Measurements from ENCODE around the gene ANKFN1.

ANKFN1 gene, protein sequence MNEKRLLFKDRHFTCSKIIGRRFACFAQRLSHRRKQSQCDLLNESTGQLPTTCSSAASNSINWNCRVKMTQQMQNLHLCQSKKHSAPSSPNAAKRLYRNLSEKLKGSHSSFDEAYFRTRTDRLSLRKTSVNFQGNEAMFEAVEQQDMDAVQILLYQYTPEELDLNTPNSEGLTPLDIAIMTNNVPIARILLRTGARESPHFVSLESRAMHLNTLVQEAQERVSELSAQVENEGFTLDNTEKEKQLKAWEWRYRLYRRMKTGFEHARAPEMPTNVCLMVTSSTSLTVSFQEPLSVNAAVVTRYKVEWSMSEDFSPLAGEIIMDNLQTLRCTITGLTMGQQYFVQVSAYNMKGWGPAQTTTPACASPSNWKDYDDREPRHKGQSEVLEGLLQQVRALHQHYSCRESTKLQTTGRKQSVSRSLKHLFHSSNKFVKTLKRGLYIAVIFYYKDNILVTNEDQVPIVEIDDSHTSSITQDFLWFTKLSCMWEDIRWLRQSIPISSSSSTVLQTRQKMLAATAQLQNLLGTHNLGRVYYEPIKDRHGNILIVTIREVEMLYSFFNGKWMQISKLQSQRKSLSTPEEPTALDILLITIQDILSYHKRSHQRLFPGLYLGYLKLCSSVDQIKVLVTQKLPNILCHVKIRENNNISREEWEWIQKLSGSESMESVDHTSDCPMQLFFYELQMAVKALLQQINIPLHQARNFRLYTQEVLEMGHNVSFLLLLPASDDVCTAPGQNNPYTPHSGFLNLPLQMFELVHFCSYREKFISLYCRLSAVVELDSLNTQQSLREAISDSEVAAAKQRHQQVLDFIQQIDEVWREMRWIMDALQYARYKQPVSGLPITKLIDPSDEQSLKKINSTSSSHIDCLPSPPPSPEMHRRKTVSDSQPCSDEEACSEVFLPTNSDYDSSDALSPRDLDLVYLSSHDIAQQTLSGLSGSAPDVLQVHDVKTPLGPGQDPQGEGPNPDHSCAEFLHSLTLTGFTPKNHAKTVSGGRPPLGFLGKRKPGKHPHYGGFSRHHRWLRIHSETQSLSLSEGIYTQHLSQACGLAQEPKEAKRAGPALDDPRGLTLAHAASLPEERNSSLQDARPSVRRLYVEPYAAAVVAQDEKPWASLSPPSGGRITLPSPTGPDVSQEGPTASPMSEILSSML

DNA sequence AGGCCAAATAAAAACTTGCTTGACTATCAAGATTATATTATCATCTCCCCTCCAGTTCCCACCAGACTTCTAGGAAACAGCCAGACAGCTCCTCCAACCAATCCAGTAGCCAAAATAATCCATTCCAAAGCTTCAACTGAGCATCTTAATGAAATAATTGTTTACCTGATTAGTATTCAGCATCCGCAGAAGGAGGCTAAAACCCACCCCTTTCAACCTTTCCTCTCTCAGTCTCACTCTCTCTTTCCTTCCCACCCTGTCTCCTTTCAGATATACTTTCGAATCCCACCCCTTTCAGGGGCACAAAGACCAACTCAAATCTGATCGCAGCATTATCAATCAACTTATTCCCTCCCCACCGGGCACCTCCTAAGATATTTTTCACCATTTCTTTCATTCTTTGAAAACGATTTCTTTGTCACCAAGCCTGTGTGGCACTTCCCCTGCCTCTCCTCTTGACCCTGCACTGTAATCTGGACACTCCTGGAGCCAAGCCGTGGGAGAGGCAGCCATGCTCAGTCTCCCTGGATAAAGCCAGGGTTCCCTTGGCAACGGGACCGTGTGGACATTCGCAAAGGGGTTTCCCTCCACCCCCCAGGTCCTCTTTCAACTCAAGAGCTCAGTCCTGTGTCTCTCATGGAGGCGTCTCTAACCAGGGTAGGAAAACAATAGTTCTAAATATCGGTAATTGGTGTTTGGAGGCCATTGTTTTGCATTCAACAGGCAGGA, at the start of gene ANKFN1:
ANKFN1 (plus strand) TSS at position 602 of the 729 bp plus-strand sequence. CDS start 59,193 bp downstream, outside the sequence.
- FAIRE-seq, result no peak

DNA sequence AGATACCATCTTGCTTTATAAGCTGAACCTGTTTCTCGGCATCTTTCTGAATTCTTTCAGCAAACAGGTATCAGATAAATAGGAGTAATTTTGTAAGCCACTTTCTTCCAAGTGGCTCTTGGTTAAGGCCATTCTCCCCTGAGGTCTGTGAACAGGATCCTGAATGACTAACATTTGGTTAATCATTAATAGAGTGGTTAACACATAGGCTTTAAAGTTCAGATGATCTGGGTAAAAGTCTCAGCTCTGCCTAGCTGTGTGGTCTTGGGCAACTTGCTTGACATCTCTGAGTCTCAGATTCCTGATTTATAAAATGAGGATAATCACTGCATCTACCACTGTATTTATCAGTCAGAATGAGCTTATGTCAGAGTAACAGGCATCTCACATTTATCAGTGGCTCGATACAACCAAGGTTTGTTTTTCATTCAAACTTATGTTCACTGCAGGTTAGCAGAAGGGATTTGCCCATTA, 44.4 kb upstream of the ANKFN1 start:
- no peak for FAIRE-seq

DNA sequence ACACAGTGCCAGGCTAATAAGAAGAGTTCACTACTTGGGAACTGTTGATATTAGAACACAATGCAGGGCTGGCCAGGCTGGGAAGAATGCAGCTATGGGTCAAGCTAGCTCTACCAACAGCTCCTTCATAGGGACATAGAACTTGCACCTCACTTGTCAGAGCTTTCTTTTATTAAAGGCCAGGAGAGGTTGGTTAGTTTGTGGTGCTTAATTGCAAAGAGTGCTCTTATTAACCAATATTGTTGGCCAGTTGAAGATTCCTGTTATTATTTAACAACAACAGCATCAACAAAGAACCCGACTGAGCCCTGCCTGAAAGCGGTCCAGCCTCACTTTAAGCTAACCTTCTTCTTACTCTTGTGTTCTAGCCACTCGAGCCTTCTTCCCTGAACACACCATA, 43.4 kb upstream of the ANKFN1 start:
- FAIRE-seq, result no peak

DNA sequence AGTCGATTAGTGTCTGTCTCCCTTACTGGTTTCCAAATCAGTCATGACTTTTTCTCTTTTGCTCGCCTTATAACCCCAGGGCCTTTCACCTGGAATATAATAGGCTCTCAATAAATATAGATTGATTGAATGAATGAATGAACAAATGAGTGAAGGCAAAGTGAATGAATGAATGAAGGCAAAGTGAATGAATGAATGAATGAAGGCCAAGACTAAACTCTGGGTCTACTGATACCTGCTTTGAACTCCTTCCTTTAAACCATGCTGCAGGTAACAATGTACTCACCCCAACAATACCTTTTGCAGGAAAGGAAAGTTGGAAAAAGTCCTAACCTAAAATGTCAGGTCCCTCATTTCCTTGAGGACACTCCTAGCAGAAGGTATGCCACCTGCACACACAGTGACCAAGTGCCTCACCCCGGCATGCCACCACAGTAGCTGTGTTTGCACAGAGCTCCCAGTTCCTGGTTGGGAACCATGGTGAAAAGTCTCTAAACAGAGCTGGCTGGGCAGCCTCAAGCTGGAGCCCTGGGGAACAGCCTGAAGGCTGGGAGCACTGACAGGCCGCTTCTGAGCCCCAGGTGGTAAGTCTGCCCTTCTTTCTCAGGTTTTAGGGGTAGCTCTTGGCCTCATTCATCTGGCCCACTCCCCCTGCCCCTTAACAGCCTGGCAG, 42.7 kb upstream of the ANKFN1 start:
- no peak for FAIRE-seq

DNA sequence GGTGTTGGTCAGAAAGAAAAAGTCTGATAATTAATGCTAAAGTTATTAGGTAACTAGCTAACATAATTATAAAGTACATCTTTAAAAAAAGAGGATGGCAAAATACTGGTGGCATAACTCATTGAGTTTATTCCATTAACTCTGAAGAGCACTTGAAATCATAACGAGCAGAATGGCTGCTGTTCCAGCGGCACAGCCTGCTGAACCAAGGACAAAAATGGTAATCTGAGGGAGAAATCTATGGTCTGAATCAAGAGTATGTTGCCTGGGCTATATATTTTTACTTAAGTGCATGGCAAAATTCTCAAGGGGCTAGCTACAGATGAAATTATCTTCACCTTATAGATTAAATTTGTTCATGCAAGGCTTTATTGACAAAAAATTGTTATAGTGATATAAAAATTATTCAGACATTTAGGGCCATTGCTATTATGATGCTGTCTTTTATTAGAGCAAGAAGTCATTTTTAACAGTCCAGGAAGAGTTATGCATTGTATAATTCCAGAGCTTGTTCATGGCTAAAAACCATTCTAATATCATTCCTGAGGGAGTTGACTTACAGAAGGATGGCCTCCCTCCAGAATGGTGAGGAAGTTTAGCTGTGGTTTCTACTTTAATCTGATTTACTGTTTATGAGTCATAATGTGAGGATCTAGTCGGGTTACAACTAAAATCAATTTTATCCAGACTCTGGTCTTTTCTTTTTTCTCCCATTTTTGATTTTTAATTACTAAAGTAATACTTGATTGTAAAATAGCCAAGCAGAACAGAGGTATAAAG, 41.4 kb upstream of the ANKFN1 start:
- FAIRE-seq, result no peak

DNA sequence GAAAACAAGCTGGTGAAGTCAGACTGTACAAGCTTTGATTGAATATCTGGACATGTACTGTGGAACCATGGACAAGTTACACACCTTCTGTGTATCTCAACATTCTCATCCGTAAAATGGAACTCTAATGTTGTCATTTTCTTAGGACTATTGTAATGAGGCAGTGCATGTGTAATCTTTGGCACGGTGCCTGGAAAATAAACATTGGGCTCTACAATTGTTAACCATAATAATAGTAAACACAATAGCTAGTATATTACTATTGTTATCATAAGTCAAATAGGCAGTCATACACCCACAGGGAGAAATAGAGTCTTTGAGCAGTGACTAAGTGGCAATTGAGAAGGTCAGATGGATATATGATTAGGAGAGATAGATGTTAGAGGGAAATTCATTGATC, 39.8 kb upstream of the ANKFN1 start:
- no peak for FAIRE-seq

DNA sequence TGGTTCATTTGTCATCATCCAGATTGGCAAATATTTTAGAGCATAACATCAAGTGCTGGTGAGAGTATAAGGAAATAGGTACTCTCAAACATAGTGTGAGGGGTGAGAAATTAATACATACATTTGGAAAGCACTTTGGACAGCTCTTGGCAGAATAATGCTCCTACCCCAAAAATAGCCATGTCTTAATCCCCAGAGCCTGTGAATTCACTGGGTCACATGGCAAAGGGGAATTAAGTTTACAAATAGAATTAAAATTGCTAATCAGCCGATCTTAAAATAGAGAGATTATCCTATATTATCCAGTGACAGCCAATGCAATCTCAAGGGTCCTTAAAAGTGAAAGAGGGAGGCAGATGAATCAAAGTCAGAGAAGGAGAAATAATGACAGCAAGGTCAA, 38.8 kb upstream of the ANKFN1 start:
- no peak for FAIRE-seq

DNA sequence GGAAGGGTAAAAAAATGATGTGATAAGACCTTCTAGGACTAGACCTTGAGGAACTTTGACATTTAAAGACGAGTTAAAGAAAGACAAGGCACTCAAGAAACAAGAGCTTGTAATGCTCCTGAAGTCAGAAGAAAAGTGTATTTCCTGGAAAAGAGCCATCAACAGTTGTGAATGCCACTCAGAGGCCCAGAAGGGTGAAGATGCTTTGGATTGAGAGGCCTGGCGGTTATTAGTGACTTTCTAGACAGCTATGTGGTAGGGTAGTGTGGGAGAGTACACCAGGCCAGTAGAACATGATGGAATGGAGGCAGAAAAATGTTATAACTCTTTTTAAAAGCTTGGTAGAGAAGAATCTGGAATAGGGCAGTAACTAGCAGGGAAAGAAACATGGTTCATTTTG, 34.1 kb upstream of the ANKFN1 start:
- no peak for FAIRE-seq

DNA sequence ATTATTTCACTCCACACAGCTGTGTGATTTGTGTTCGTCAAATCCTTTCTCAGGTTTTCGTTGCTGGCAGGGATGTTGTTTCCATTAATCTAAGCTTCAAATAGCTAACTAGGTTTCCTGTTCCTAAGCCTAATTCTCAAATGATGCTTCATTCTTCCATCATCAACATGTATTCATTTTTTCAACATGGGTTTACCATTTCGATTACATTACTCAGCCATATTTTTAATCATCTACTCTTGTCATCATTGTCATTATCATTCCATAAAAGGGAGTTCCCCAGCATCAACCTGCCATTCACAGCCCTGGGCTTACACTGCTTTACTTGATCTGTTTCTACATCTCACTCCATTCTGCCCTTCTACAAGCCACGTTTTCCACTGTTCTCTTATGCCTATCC, 33.3 kb upstream of the ANKFN1 start:
- FAIRE-seq, result no peak

DNA sequence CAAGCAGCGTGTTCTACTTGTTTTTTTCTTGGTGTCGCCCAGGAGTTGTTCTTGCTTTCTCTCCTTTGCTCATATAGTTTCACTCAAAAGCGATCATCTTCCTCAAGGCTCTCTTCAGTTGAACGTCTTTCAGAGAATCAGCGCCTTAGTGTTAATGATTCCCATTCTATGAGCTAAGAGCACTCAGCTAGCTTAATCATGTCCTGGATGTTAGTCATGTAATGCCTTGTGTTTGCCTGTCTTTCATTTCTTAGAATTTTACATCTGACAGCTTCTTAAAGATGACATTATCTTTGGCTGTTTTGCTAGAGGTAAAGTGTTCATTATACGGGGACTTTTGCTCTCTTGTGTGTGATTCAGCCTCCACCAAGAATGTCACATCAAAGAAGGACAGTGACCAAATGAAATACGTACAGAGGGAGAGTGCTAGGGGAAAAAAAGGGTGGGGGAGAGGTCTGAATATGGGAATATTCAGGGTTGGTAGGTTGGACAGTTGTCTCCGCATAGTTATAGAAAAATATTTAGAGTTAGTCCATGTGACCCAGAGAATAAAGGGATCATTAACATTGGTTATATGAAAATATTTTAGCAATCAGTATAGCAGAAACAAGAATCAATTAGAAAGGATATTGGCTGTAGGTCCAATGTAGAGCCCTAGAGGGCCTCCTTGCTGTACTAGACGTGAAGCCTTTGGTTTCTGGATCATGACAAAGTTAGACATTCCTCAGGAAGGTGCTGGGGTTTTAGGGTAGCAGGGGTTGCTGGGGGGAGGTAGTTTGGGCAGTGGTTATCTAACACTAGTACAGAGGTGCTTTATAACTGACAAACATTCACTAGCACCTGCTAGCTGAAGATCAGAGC, 31.9 kb upstream of the ANKFN1 start:
- FAIRE-seq, result no peak

DNA sequence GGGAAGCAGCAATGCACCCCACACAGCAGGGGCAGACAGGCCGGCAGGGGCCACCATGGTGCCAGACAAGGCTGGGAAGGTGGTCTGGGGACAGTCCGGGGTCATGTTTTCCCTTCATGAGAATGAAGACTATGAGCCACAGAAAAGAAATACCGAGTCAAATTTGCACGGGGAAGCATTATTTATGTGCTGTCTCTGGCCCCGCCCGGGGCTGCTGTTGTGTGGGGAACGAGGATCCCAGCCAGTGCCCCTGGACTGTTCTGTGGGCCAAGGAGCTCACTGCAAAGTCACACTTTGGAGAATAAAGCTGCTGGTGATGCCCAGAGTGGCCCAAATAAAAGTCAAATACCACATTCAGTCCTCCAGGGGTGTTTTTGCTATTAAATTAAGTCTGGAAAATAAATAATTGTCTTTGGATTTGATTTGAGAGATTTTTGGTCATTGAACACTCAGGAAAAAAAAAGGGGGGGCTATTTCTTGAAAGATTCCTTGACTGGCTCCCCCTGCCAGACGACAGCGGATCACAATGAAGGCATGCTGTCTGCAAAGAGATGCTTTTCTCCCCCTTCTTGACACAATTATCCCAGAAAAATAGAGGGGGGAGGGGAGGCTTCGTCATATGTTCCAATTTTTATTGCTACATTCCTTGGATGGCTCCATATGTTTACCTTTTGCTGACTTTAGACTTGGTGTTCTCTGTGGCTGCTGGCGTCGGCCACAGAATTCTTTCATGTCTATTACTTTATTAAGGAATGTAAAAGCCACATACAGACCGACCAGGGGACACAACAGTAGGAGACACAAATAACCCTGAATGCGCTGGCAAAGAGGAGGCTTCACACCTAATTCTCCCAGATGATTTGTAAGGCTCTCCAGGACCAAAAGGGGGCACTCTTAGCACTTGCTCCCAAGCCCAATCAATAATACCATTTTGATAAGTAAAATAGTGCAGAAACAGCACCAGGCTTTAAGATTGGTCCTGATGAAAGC, 27.1 kb upstream of the ANKFN1 start:
- no peak for FAIRE-seq

DNA sequence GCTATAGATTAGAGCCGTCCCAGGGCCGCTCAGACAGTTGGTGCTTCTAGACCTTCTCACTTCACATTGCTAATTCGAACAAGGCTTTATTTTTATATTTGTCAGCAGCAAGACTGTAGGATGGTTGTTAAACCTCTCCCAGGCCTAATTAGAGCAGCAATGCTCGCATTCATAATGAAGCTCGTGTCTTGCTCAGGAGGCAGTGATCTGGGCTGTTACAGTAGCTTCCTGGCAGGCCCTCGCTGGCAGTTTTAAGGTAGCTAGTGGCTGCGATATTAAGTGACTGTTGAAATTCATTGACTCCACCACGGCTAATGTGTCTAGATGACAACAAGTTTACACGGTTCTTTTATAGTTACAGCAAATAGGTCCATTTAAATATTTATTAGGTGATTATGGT, 23.2 kb upstream of the ANKFN1 start:
- no peak for FAIRE-seq

DNA sequence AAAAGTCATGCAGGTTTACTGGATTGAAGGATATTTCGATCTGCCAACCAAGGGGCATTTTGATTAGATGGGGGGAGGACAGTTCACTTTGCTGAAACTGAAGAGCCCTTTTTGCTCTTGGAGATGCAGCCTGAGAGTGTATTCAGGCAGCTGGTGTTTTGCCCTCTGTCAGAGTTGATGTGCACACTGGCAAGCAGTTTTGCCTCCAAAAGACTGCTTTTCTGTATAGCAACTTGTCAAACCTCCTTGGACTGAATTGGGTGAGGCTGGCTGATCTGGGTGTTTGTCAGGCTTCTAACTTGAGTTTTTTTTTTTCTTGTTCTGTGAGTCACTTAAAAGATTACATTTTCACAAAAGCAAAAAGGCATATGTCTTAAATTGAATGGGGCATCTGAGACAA, 22.6 kb upstream of the ANKFN1 start:
- no peak for FAIRE-seq

DNA sequence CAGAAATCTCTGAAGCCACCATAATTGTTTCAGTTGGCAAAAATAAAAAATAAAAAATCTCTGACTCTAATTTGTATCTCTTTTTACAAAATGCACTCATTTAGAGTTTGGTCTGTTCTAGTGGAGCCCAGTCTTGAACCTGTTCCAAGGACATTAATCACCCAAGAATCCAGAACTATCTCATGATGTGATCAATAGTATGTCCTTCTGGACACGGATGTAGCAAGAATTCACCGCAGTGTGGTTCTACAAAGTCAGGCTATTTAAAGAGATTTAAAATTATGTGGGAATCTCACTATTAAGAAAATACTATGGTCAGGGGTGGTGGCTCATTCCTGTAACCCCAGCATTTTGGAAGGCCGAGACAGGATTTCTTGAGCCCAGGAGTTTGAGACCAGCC, 21.8 kb upstream of the ANKFN1 start:
- FAIRE-seq, result no peak

DNA sequence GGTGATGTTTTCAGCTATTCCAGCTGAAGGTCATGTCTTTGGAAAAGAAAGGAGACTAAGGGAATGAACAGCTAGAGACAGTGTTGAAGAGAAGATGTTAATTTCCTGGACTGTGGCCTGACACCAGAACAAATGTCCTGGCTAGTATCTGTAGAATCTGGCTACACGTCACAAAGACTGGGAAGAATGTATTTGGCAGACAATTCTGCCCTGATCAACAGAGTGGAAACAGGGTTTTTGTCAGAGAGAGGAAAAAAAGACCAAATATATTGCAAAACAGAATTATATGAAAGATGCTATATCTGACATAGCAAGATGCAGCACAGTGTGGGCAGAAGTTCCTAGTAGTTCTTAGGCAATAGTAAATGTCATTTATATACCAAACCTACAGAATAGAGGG, 17.0 kb upstream of the ANKFN1 start:
- FAIRE-seq, result no peak

DNA sequence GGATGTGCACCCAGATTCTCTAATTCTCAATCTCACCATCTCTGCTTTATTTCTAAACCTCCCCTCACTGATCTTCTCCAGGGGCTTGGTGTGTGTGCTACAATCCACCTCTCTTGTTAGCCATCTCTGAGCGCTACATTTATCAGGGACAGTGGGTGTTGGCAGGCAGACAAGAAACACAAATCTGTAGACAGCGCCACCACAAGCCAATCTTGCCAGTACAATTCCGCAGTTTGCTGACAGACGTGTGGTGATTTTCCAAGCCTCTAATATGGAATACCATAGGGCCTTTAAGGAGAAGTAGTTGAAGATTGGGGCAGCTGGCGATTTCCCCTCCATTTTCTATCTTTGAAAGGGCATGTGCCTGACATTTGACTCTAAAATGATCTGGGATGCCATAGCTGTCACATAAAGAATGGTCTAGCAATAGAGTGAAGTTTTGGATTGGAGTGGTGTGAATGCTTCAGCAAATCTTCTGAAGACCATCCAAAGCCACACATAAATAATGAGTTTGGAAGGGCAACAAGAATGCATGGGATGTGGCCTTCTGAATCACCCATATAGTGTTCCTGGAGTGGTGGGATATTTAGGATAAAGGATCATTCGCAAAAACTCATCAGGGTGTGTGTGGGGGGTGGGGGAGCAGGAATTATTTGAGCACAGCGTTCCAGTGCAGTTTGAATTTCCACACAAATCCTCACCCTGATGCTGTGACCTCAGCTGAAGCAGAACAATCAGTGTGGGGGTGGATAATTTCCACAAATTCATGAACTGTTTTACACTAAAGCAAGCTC, 12.0 kb upstream of the ANKFN1 start:
- FAIRE-seq, result no peak

DNA sequence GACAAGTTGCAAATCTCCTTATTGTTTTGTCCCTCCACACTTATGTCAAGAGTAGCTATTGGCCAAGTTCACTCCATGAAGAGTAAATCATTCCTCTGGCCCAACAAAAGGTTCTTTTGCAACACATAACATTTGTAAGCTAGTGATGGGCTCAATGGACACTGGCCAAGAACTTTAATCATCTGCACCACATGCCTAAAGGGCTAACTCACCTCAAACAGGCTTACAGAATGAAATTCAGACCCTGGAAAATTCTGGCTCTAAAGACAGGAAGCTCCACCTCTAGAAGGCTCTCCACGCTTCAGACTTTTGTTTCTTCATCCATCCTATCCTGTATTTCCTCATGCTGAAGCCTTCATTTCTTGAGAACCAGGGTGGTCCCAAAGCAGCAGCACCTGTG, 10.9 kb upstream of the ANKFN1 start:
- FAIRE-seq, result no peak

DNA sequence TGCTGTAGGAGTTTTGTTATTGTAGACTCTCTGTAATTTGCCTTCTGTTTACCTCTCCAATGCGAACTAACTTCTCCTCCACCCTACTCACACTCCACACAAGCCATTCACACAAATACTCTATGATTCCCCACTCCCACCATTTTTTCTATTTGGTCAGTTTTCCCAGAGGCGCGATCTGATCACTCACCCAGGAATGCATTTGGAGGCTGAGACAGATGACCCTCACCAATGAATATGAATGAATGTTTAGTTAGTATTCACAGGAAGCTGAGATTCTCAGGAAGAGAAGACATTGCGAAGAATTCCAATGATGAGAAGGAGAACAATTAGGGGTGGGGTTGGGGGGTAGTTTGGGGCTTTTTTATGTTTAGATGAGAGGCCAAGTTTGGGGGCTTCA, 10.5 kb upstream of the ANKFN1 start:
- FAIRE-seq, result no peak
